ENCODE data around the gene GAS7. TPM values are rescaled to one million over a fixed set of nuclear protein-coding genes. Genes with fewer than 3 reads are reported as not detected.

Gene GAS7
- total RNA-seq, 1 experiment from 2014 or later: 6.0 TPM

DNA sequence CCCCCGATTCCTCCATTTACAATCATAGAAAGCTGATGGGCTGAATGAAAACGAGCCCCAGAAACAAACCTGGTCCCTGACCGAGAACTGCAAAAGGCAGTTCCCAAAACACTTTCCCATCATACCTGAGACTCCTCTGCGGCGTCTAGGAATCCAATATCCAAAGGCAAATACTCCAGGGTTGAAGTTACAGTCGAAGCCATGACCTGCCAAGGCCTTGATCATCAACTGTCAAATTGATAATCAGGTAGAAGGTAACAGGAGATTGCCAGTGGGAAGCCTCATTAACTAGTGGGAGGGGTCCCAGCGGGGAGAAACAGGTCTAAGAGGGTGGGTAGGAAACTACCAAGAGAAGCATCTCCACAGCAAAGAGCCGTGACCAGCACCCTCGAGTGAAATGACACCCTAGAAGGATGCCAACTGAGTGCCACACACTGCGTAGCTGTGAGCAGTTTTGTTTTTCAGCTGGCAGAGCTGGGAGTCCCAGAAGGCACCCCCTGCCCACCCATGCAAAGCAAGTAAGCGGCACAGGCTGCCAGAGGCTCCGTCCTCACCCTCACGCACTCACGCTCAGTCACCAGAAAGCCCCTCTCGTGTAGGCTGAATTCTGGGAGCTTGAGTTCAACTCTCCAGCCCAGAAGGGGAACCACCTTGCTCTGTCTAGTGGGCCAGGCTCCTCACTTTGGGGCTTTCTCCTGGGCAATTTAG, 146.1 kb downstream of the GAS7 start:
- H3K27ac Mint-ChIP-seq: no peak overlapping the region
- H2AK5ac ChIP-seq (ENCODE audit: insufficient read length, low read length): no peak overlapping the region
- no peak for DNase-seq

More for the DNA sequence above, 146.1 kb downstream of the GAS7 start:
- Histone ChIP-seq H3K9ac (ENCODE audit: extremely low read depth, insufficient read length, low read length) (no peak overlapping the region), H3K4me1 (ENCODE audit: insufficient read depth, low read length) (peaks cover 3% of the 10 kb centered on the region; the same call in 1 of the 2 replicates), H3K18ac (ENCODE audit: insufficient read length, low read depth, low read length) (no peak overlapping the region), H3K23ac (ENCODE audit: insufficient read length, low read depth, low read length) (no peak overlapping the region), H2AFZ (ENCODE audit: low read length) (no peak overlapping the region), H3K27ac (ENCODE audit: insufficient read length, low read depth, low read length) (no peak overlapping the region), H3K4me2 (ENCODE audit: insufficient read depth, insufficient read length, low read length) (no peak overlapping the region), H4K5ac (ENCODE audit: insufficient read length, low read depth, low read length) (no peak overlapping the region), H2BK5ac (ENCODE audit: insufficient read length, low read length) (no peak overlapping the region), H3K23me2 (ENCODE audit: insufficient read length, low read depth, low read length, poor library complexity, severe bottlenecking) (no peaks in the 10 kb centered on the region), H3K14ac (ENCODE audit: insufficient read depth, low read length) (no peak overlapping the region), H2BK12ac (ENCODE audit: insufficient read length, low read depth, low read length) (no peak overlapping the region), H3K9me3 (ENCODE audit: control insufficient read depth, low read depth, low read length) (no peaks in the 10 kb centered on the region), H4K91ac (ENCODE audit: insufficient read length, low read depth, low read length) (no peak overlapping the region), H3T11ph (ENCODE audit: low read length) (no peak overlapping the region), H4K8ac (replicated peaks; ENCODE audit: insufficient read length, low read depth, low read length) (no peak overlapping the region), H2BK120ac (ENCODE audit: low read depth, low read length, poor library complexity, severe bottlenecking) (no peak overlapping the region), H2BK15ac (ENCODE audit: low read depth, low read length) (no peak overlapping the region), H3K79me1 (ENCODE audit: insufficient read depth, low read depth, low read length, poor library complexity, severe bottlenecking) (no peaks in the 10 kb centered on the region), H2BK20ac (ENCODE audit: low read depth, low read length, poor library complexity, severe bottlenecking) (no peak overlapping the region), H4K20me1 (ENCODE audit: control insufficient read depth, insufficient read depth, insufficient read length) (no peaks in the 10 kb centered on the region), H3K56ac (ENCODE audit: insufficient read length, low read depth, low read length) (no peak overlapping the region), H3K79me2 (ENCODE audit: insufficient read depth, low read length) (no peaks in the 10 kb centered on the region), H3K27me3 (ENCODE audit: insufficient read depth, low read length) (no peaks in the 10 kb centered on the region), H3K4ac (ENCODE audit: low read depth, low read length) (no peak overlapping the region)
- TF ChIP-seq, protein P1, sequence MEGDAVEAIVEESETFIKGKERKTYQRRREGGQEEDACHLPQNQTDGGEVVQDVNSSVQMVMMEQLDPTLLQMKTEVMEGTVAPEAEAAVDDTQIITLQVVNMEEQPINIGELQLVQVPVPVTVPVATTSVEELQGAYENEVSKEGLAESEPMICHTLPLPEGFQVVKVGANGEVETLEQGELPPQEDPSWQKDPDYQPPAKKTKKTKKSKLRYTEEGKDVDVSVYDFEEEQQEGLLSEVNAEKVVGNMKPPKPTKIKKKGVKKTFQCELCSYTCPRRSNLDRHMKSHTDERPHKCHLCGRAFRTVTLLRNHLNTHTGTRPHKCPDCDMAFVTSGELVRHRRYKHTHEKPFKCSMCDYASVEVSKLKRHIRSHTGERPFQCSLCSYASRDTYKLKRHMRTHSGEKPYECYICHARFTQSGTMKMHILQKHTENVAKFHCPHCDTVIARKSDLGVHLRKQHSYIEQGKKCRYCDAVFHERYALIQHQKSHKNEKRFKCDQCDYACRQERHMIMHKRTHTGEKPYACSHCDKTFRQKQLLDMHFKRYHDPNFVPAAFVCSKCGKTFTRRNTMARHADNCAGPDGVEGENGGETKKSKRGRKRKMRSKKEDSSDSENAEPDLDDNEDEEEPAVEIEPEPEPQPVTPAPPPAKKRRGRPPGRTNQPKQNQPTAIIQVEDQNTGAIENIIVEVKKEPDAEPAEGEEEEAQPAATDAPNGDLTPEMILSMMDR (conservative IDR thresholded peaks at IDR 0.05): no peak
- H3K9me3 Mint-ChIP-seq: peaks cover 2 to 7% of the 10 kb centered on the region in 2 experiments; a peak in 2 of 5 replicates
- no CpG with 5 or more reads among the region's 15 CpGs for WGBS (ENCODE audit: extremely low coverage, insufficient read length, low lambda C conversion rate)
- H3K4me1 Mint-ChIP-seq: peaks cover 13 to 22% of the 10 kb centered on the region in 2 experiments
- H3K36me3 Mint-ChIP-seq (ENCODE audit: insufficient read depth in 1 of 3, low read depth in 3 of 3): peaks cover 0 to 5% (median 2%) of the 10 kb centered on the region in 3 experiments; a peak in 3 of 7 replicates
- H3K27me3 Mint-ChIP-seq (ENCODE audit: low read depth): no peaks in the 10 kb centered on the region
- no peak overlapping the region for H3K4me3 Mint-ChIP-seq
